PC-3 (cell line): Measurements from ENCODE around the gene APEX2. TPM values are rescaled to one million over a fixed set of nuclear protein-coding genes. Genes with fewer than 3 reads are reported as not detected.

Source experiments
- ATAC-seq: fragments of 200-7000 bp; cut with Tn5 transposase; 2 replicates; pipeline ENCODE4 v1.9.1; 2020; ENCODE audit warnings: mild to moderate bottlenecking, moderate library complexity
- BruUV-seq: library from RNA; stranded (reverse); fragments of 400-500 nt; replicated peaks from 2 replicates; lab custom pipeline; 2021; lab: Mats Ljungman, UMichigan
- CTCF ChIA-PET: fragments of 300-600 bp; sonication (Branson Sonifier 250); formaldehyde crosslinking; loops from one replicate; lab custom pipeline; 2022; ENCODE audit warnings: antibody characterized with exemption; lab: Charles Lee
- POLR2A ChIA-PET: fragments of 300-600 bp; sonication (Branson Sonifier 250); formaldehyde crosslinking; loops from one replicate; lab custom pipeline; 2022; ENCODE audit warnings: antibody characterized with exemption; ENCODE audit not compliant: unreplicated experiment; lab: Charles Lee
- DNase-seq: peaks from one replicate; pipeline ENCODE4 v3.0.0-alpha.2; 2015
- H2AFZ ChIP-seq: fragments of 300-600 bp; sonication (generic); 2 replicates; pipeline ENCODE4 v1.6.0; 2016; ENCODE audit warnings: antibody characterized with exemption, low read length
- H3F3A ChIP-seq: fragments of 300-600 bp; sonication (generic); one replicate; pipeline ENCODE4 v1.6.0; 2017; ENCODE audit warnings: antibody characterized with exemption, low read length, control low read depth, mild to moderate bottlenecking; ENCODE audit not compliant: unreplicated experiment
- H3K27ac ChIP-seq: fragments of 300-600 bp; sonication (generic); 2 replicates; pipeline ENCODE4 v1.5.1; 2016; ENCODE audit warnings: mild to moderate bottlenecking, low read length
- H3K27me3 ChIP-seq: fragments of 300-600 bp; sonication (generic); 2 replicates; pipeline ENCODE4 v1.6.1; 2016; ENCODE audit warnings: low read length, mixed read lengths
- H3K36me3 ChIP-seq: fragments of 300-600 bp; sonication (generic); 2 replicates; pipeline ENCODE4 v1.6.1; 2016; ENCODE audit warnings: low read depth, mixed run types, low read length, mixed read lengths
- H3K4me1 ChIP-seq: fragments of 300-600 bp; sonication (generic); 2 replicates; pipeline ENCODE4 v1.5.1; 2016; ENCODE audit warnings: low read length; ENCODE audit not compliant: insufficient read depth
- H3K4me2 ChIP-seq: fragments of 300-600 bp; sonication (generic); 2 replicates; pipeline ENCODE4 v1.6.0; 2016; ENCODE audit warnings: low read length
- H3K4me3 ChIP-seq: fragments of 300-600 bp; sonication (generic); 2 replicates; pipeline ENCODE4 v1.5.1; 2016; ENCODE audit warnings: mild to moderate bottlenecking, low read length, mixed read lengths
- H3K79me2 ChIP-seq: fragments of 300-600 bp; sonication (generic); 2 replicates; pipeline ENCODE4 v1.6.1; 2017; ENCODE audit warnings: low read length, mixed read lengths
- H3K9ac ChIP-seq: fragments of 300-600 bp; sonication (generic); 2 replicates; pipeline ENCODE4 v1.6.0; 2016; ENCODE audit warnings: mild to moderate bottlenecking, low read length
- H3K9me2 ChIP-seq: fragments of 300-600 bp; sonication (generic); replicated peaks from 2 replicates; pipeline ENCODE4 v1.6.1; 2016; ENCODE audit warnings: mixed run types, low read length, mixed read lengths
- H3K9me3 ChIP-seq: fragments of 300-600 bp; sonication (generic); 2 replicates; pipeline ENCODE4 v1.6.1; 2016; ENCODE audit warnings: low read length, mixed read lengths
- H4K20me1 ChIP-seq: fragments of 300-600 bp; sonication (generic); 2 replicates; pipeline ENCODE4 v1.6.1; 2016; ENCODE audit warnings: low read length, mixed read lengths
- CTCF ChIP-seq: fragments of 300-600 bp; sonication (generic); conservative IDR thresholded peaks from 2 replicates; pipeline ENCODE4 v1.5.1; 2017; ENCODE audit warnings: antibody characterized with exemption, low read depth, mild to moderate bottlenecking, low read length
- EZH2 ChIP-seq: fragments of 300-600 bp; sonication (generic); IDR thresholded peaks from one replicate; pipeline ENCODE4 v1.6.1; 2017; ENCODE audit warnings: antibody characterized with exemption, mild to moderate bottlenecking, low read length; ENCODE audit not compliant: unreplicated experiment
- EZH2phosphoT487 ChIP-seq: fragments of 300-600 bp; sonication (generic); IDR thresholded peaks from 2 replicates; pipeline ENCODE4 v1.6.1; 2018; ENCODE audit warnings: mild to moderate bottlenecking, antibody characterized with exemption, low read length, borderline replicate concordance
- intact Hi-C: fragments of 100-400 bp; cut with micrococcal nuclease; formaldehyde crosslinking; loops from 2 replicates; pipeline ENCODE4 v1.9.0; 2023
- total RNA-seq: library from RNA; depleted of rRNA; stranded (reverse); fragments of >200 nt; gene quantifications from 2 replicates; pipeline ENCODE4 v1.2.3, GENCODE V29; 2014

The APEX2 gene
- total RNA-seq, 1 experiment from 2014 or later, result 24.7 TPM

GRCh38 chrX:55029291-55029690, 29.1 kb downstream of the APEX2 start:
- H2AFZ ChIP-seq, result no peak overlapping the region
- H3K4me1 ChIP-seq, result peaks cover 14% of the 10 kb centered on the region
- no peak overlapping the region for H3K4me2 ChIP-seq
- BruUV-seq, result no TSS peak
- TF ChIP-seq CTCF (no peak), EZH2phosphoT487 (no peak), EZH2 (no peak)
- H3K9me3 ChIP-seq, result no peaks in the 10 kb centered on the region
- CTCF ChIA-PET, result no interaction called here
- no peaks in the 10 kb centered on the region for H4K20me1 ChIP-seq
- POLR2A ChIA-PET, result no interaction called here
- no peaks in the 10 kb centered on the region for H3F3A ChIP-seq
- H3K27ac ChIP-seq, result no peak overlapping the region
- intact Hi-C loops, result no loop called here
- ATAC-seq, result no peak
- H3K4me3 ChIP-seq, result no peak overlapping the region
- no peaks in the 10 kb centered on the region for H3K36me3 ChIP-seq
- H3K27me3 ChIP-seq, result no peaks in the 10 kb centered on the region
- no peaks in the 10 kb centered on the region for H3K79me2 ChIP-seq
- no peaks in the 10 kb centered on the region for H3K9me2 ChIP-seq
- H3K9ac ChIP-seq, result no peak overlapping the region
- no peak for DNase-seq

- H3K9me3 ChIP-seq, result no peaks in the 10 kb centered on the region
- no TSS peak for BruUV-seq
- ChIA-PET CTCF (no interaction called here), POLR2A (no interaction called here)
- H3K4me3 ChIP-seq, result no peak within 1 kb of the TSS
- H3K9me2 ChIP-seq, result no peaks in the 10 kb centered on the region
- H3K9ac ChIP-seq, result no peak within 1 kb of the TSS
- no peaks in the 10 kb centered on the region for H3K79me2 ChIP-seq
- H3K27ac ChIP-seq, result no peak within 1 kb of the TSS
- DNase-seq (no peak), ATAC-seq (no peak)
- H3K4me2 ChIP-seq, result no peak within 1 kb of the TSS
- no peaks in the 10 kb centered on the region for H4K20me1 ChIP-seq
- TF ChIP-seq CTCF (no peak), EZH2phosphoT487 (no peak), EZH2 (no peak)
- no peaks in the 10 kb centered on the region for H3K27me3 ChIP-seq
- no peak within 1 kb of the TSS for H2AFZ ChIP-seq
- peaks cover 13% of the 10 kb centered on the region for H3K4me1 ChIP-seq
- no peaks in the 10 kb centered on the region for H3F3A ChIP-seq
- H3K36me3 ChIP-seq, result no peaks in the 10 kb centered on the region
- intact Hi-C loops, result no loop called here
Measured at GRCh38 chrX:55030271-55031205, 30.4 kb downstream of the APEX2 start, which contains the start of gene ALAS2. TSS of gene ALAS2 (minus strand) at chrX:55030977. CDS start at chrX:55026000, 4,977 bp downstream.

GRCh38 chrX:55033429-55033828, 33.3 kb downstream of the APEX2 start:
- CTCF ChIA-PET, result no interaction called here
- Histone ChIP-seq H3K9me2 (no peaks in the 10 kb centered on the region), H3F3A (no peaks in the 10 kb centered on the region), H3K27me3 (no peaks in the 10 kb centered on the region), H4K20me1 (no peaks in the 10 kb centered on the region), H3K9ac (no peak overlapping the region), H3K79me2 (no peaks in the 10 kb centered on the region), H3K4me2 (no peak overlapping the region), H3K36me3 (no peaks in the 10 kb centered on the region), H3K27ac (no peak overlapping the region), H3K9me3 (no peaks in the 10 kb centered on the region), H3K4me1 (no peaks in the 10 kb centered on the region), H2AFZ (no peak overlapping the region), H3K4me3 (no peak overlapping the region)
- POLR2A ChIA-PET, result no interaction called here
- TF ChIP-seq CTCF, result no peak
- TF ChIP-seq EZH2phosphoT487, result no peak
- TF ChIP-seq EZH2, result no peak
- intact Hi-C loops, result no loop called here
- DNase-seq (no peak), ATAC-seq (no peak)
- no TSS peak for BruUV-seq
